GM12873 (cell line): ENCODE measurements around the gene CFTR.

Experiments
- CTCF ChIP-seq: IDR thresholded peaks from 2 replicates; pipeline ENCODE4 v1.5.1; 2012; ENCODE audit warnings: low read depth, mild to moderate bottlenecking, moderate library complexity, low read length, control low read depth; ENCODE audit not compliant: insufficient read depth; ENCODE audit errors: missing control alignments

The CFTR gene

DNA sequence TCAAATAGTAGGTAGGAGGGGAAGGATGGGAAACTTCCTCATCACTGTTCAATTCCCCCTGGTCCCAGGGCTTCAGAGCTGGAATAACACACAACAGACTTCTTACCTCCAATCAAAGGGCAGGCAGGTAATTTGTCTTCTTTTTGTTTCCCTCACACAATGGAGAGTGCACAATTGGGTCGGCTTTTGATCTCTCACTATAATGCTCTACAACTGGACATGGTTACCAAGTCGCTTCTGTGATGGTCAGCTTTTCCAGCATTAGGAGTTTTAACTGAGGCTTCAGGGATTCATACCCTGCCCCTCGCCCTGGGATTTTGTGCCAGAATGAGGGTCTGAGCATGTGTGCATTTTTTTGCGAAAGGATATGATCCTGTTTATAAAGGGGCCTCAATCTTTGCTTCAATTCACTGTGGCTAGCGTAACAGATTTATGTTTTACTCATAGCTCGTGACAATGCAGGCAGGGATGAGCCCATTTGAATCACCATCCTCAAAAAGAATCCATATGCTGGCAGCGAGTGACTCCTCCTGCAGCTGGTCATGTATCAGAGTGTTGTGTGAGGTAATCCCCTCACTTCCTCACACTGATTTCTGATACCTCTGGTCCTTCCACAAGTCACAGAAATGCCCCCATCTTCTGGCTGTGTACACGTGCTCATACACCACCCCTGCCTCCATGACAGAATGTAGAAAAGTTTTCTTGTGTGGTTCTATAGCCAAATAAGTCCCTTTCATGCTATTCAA, 203.8 kb downstream of the CFTR start:
- TF ChIP-seq CTCF, result no peak

- TF ChIP-seq CTCF, result no peak
Measured at GRCh38 chr7:117685795-117686194, 206.0 kb downstream of the CFTR start.

DNA sequence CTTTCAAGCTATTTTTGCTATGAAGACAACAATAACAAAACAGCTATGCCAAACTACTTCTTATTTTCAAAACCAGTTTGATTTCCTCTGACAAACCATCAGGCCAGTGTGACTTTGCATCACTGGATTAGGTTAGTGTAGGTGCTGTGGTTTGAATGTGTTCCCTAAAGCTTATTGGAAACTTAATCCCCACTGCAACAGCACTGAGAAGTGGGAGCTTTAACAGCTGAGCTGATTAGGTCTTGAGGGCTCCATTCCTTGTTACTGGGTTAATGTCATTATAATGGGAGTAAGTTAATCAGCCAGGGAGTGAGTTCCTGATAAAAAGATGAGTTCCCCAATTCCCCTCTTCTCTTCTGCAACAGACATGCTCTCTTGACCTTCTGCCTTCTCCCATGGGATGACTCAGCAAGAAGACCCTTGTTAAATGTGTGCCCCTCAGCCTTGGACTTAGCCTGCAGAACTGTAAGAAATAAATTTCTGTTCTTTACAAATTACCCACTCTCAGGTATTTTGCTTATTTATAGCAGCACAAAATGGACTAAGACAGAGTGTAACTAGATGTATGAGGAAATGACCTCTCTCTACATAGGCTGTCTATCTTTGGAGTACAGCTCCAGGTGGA, 206.6 kb downstream of the CFTR start:
- no peak for TF ChIP-seq CTCF

DNA sequence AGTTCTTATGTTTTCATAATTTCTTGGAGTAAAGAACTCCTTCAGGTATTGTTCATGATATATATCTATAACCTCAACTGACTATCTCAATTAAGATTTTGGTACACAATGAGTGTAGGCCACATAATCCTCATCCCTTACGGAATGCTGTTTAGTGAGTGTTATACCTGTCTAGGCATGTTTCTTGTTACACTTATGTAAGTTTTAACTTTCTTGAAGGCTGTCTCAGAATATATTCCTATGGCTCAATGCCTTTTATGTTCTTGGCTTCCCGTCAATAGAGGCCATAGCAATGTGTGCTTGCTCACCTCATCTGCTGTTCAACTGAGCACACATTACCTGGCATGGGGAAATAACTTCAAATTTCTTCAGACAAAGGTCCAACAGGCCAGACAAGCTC, 208.3 kb downstream of the CFTR start:
- TF ChIP-seq CTCF, result no peak

DNA sequence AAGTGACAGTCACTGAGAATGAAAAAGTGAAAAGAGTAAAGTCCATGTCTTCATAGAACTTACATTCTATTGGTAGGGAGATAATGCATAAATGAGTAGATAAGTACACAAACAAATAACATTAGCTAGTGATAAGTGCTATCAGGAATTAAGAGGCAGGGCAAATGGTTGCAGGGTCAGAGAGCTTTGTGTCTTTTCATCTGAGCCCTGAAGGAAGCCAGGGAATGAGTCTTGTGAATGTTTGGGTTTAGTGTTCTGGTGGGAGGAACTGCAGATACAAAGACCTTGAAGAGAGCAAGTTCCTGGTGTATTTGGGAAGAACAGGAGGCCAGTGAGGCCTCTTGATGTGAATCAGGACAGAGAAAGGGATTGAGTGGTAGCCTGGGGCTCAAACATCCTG, 209.6 kb downstream of the CFTR start:
- TF ChIP-seq CTCF, result no peak

GRCh38 chr7:117690147-117690546, 210.3 kb downstream of the CFTR start:
- TF ChIP-seq CTCF, result no peak

- no peak for TF ChIP-seq CTCF
Measured at GRCh38 chr7:117692338-117692737, 212.5 kb downstream of the CFTR start.
